Renal cortical epithelial cell (primary cell): ENCODE results near the gene TXNDC2. TPM values are rescaled to one million over a fixed set of nuclear protein-coding genes. Genes with fewer than 3 reads are reported as not detected.
A peak's percentile ranks its signal among the peaks of the same experiment; 100 is the strongest.
"Not testable (repeated sequence)": the region's sequence is repeated elsewhere in the genome, so short reads cannot be mapped to it uniquely, and the experiment has no call there.

Experiments used
- DNase-seq: peaks from one replicate; pipeline ENCODE4 v3.0.0-alpha.2; 2011; ENCODE audit warnings: low read depth
- total RNA-seq: library from RNA; depleted of rRNA; stranded (reverse); fragments of >200 nt; gene quantifications from 2 replicates; pipeline ENCODE4 v1.2.3, GENCODE V29; 2014

TXNDC2 gene
- total RNA-seq: not detected in 2 replicates

GRCh38 chr18:9885170-9886004, at the start of gene TXNDC2:
Gene TXNDC2 (plus strand): TSS chr18:9885973. CDS start chr18:9886681, 708 bp downstream.
- DNase-seq: no peak

- DNase-seq: peak; percentile 89
Observed at GRCh38 chr18:9838144-9838877, 47.5 kb upstream of the TXNDC2 start.

- DNase-seq: no peak
Observed at GRCh38 chr18:9839211-9839610, 46.6 kb upstream of the TXNDC2 start.

- DNase-seq: no peak
Observed at GRCh38 chr18:9839853-9840252, 45.9 kb upstream of the TXNDC2 start.

DNA sequence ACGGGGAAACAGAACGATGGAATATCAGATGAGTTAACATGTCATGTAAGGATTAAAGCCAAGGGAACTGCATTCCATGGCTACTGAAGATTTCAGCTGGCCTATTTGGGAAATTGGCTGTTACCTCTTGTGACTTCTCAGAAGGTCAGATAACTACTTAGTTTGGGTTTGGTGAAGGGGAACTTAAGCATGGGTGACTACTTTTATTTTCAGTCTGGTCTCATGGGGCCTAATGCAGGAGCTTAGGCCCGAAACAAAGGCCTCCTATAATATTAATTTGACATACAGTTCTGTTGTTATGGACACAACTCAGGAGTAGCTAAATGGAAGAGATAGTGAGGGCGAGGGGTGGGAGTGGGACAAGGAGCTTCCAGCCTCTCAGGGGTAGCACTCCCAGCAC, 44.0 kb upstream of the TXNDC2 start:
- no peak for DNase-seq

- no peak for DNase-seq
Observed at GRCh38 chr18:9842448-9842847, 43.3 kb upstream of the TXNDC2 start.

GRCh38 chr18:9845256-9845655, 40.5 kb upstream of the TXNDC2 start:
- no peak for DNase-seq

- DNase-seq: no peak
Observed at GRCh38 chr18:9846162-9846925, 39.4 kb upstream of the TXNDC2 start.

DNA sequence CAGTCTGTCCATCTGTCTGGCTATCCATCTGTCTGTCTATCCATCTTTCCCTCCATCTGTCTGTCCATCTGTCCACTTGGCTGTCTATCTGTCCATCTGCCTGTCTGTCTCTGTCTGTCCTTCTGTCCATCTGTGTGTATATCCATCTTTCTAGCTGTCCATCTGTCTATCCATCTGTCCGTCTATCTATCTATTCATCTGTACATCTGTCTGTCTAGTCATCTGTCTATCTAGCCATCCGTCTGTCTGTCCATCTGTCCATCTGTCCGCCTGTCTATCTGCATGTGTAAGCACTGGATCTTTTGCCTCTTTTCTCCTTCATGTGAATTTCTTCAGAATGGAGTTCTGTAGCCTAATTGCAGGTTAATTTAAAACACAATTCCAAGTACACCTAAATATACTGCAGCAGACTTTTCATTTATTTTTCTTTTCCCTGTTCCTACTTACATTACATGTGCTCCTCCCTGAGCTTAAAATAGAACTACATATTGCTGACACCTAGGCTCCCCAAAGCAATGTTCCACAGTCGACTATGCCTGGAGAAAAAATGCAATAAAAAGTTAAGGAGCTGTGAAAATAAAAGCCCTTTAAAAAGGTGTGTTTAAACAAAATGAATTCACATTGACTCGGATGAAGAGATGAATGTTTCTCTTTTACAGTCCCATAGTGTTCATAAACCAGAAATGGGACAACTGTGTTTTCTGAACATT, 37.4 kb upstream of the TXNDC2 start:
- DNase-seq: no peak

- DNase-seq: peak; percentile 50
Observed at GRCh38 chr18:9849407-9850283, 36.1 kb upstream of the TXNDC2 start.

- no peak for DNase-seq
Observed at GRCh38 chr18:9850309-9850708, 35.5 kb upstream of the TXNDC2 start.

DNA sequence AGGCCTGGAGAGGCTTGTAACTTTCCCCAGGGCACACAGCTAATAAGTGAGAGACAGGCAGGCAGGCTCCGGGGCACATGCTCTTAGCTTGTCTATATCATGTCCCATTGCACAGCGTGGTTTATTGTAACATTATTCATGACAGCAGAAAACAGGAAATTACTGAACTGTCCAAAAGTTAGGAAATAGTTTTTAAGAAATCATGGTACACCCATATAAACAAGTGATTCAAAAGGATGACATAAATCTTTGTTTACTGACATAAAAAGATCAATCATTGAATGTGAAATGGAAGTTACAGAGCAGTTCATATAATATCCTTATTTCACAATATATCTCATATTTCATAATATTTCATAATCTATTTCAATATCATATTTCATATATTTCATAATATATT, 34.3 kb upstream of the TXNDC2 start:
- DNase-seq: no peak

GRCh38 chr18:9852266-9853081, 33.3 kb upstream of the TXNDC2 start:
- DNase-seq: no peak

GRCh38 chr18:9854801-9855676, 30.7 kb upstream of the TXNDC2 start:
- peak; percentile 70 for DNase-seq

DNA sequence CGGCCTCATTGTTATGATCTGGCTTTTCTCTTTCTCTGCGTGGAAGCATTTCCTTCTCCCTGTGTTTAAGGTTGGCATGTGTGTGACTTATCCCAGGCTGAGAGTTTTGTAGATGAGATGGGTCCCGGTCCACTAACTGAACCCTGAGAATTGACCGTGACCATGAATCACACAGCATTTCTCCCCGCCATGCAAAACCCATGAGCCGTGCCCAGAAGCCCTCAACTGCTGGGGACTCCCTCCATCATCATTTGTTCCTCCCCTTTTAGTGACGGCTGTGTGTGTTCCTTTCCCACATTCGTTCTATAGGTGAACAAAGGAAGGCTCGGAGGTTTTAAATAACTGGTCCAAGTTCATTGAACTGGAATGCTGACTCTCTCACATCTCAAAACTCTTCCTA, 30.1 kb upstream of the TXNDC2 start:
- peak; percentile 91 for DNase-seq

DNA sequence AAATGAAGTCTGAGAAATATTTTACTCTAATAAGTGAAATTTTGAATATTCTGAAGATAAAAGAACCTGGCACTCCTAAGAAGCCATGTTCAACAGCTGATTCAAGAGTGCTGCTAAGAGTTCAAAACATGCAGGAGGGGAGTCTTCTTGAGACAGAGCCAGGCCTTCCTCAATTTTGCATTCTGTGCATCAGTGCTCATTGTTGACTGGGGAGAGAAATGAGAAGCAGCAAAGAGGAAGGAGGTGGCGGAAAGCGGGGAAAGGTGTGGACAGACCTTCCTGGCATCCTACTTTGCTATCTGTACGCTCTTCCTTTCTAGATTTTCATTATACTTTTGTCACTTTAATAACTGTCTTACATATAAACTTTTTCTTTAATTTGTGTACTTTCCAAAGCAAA, 29.7 kb upstream of the TXNDC2 start:
- no peak for DNase-seq

DNA sequence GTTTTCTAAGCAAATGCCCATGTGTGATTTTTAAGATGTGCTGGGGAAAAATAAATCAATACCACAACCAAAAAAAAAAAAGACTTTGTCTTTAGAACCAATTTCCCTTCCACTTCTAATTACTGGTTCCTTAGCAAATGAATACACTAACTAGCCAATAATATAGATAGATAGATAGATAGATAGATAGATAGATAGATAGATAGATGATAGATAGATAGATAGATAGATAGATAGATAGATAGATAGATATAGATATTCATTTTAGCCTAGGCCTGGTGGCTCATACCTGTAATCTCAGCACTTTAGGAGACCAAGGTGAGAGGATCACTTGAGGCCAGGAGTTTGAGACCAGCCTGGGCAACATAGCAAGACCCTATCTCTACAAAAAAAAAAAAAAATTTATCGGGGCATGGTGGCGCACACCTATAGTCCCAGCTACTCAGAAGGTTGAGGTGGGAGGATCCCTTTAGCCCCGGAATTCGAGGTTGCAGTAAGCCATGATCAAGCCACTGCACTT, 28.2 kb upstream of the TXNDC2 start:
- DNase-seq: not testable (repeated sequence)

- DNase-seq: no peak
Observed at GRCh38 chr18:9858642-9859041, 27.1 kb upstream of the TXNDC2 start.

- no peak for DNase-seq
Observed at GRCh38 chr18:9859232-9859631, 26.5 kb upstream of the TXNDC2 start.
